RPMI7951 (cell line): ENCODE measurements around the gene ZFPL1. TPM values are rescaled to one million over a fixed set of nuclear protein-coding genes. Genes with fewer than 3 reads are reported as not detected.

Experiments used
- DNase-seq: peaks from one replicate; pipeline ENCODE4 v3.0.0-alpha.2; 2012; ENCODE audit warnings: low read depth
- total RNA-seq: library from RNA; depleted of rRNA; stranded (reverse); fragments of >200 nt; shearing (Covaris generic); gene quantifications from 2 replicates; pipeline ENCODE4 v1.2.3, GENCODE V29; 2014

ZFPL1 gene
- total RNA-seq, 1 experiment from 2014 or later = 58.3 TPM

GRCh38 chr11:65090628-65091027 is 6.6 kb downstream of the ZFPL1 start:
- DNase-seq = no peak

- DNase-seq = no peak
These were observed 11.4 kb downstream of the ZFPL1 start for GRCh38 chr11:65095427-65095826.

- DNase-seq = peak; percentile 89
These were observed 12.2 kb downstream of the ZFPL1 start, which contains the start of gene VPS51 for GRCh38 chr11:65095974-65096806. TSS of gene VPS51 (plus strand) at chr11:65096214. CDS start at chr11:65096251, 37 bp downstream.

- no peak for DNase-seq
These were observed 12.9 kb downstream of the ZFPL1 start for GRCh38 chr11:65096926-65097325.

- DNase-seq = no peak
These were observed 16.8 kb downstream of the ZFPL1 start for GRCh38 chr11:65100674-65101350.

- no peak for DNase-seq
These were observed 18.4 kb downstream of the ZFPL1 start for GRCh38 chr11:65102142-65103095.

- DNase-seq = no peak
These were observed 19.5 kb downstream of the ZFPL1 start for GRCh38 chr11:65103476-65103875.

GRCh38 chr11:65104628-65105027 is 20.6 kb downstream of the ZFPL1 start:
- no peak for DNase-seq

- no peak for DNase-seq
These were observed 23.1 kb downstream of the ZFPL1 start for GRCh38 chr11:65107078-65107477.

- DNase-seq = no peak
These were observed 23.9 kb downstream of the ZFPL1 start for GRCh38 chr11:65107751-65108468.

GRCh38 chr11:65108469-65109123 is 24.6 kb downstream of the ZFPL1 start:
- no peak for DNase-seq

GRCh38 chr11:65109231-65110198 is 25.5 kb downstream of the ZFPL1 start:
- no peak for DNase-seq

- peak; percentile 68 for DNase-seq
These were observed 26.4 kb downstream of the ZFPL1 start for GRCh38 chr11:65110354-65110861.

- no peak for DNase-seq
These were observed 27.2 kb downstream of the ZFPL1 start for GRCh38 chr11:65111159-65111743.

GRCh38 chr11:65111744-65112545 is 27.9 kb downstream of the ZFPL1 start, which contains the start of gene TM7SF2:
TSS of gene TM7SF2 (plus strand) at chr11:65111872. CDS start at chr11:65112016, 144 bp downstream.
- DNase-seq = peak; percentile 88

- no peak for DNase-seq
These were observed 28.7 kb downstream of the ZFPL1 start for GRCh38 chr11:65112546-65113360.

- no peak for DNase-seq
These were observed 29.3 kb downstream of the ZFPL1 start for GRCh38 chr11:65113361-65113756.
